ENCODE data around the gene SPSB4.

SPSB4 gene

GRCh38 chr3:141081141-141081795 lies 30.1 kb downstream of the SPSB4 start:
- no peak overlapping the region for H3K4me3 ChIP-seq (ENCODE audit: low read depth, low read length)
- no peak for DNase-seq (ENCODE audit: low read depth)

GRCh38 chr3:141082064-141082463 lies 30.9 kb downstream of the SPSB4 start:
- DNase-seq (ENCODE audit: low read depth): no peak
- no peak overlapping the region for H3K4me3 ChIP-seq (ENCODE audit: low read depth, low read length)
- no peak for TF ChIP-seq CTCF (conservative IDR thresholded peaks at IDR 0.05; ENCODE audit: low read depth, low read length)

More at GRCh38 chr3:141081141-141081795, 30.1 kb downstream of the SPSB4 start:
- TF ChIP-seq CTCF (conservative IDR thresholded peaks at IDR 0.05; ENCODE audit: low read depth, low read length): no peak

GRCh38 chr3:141083226-141083625 lies 32.1 kb downstream of the SPSB4 start:
- no peak for DNase-seq (ENCODE audit: low read depth)
- TF ChIP-seq CTCF (conservative IDR thresholded peaks at IDR 0.05; ENCODE audit: low read depth, low read length): no peak
- H3K4me3 ChIP-seq (ENCODE audit: low read depth, low read length): no peak overlapping the region

- DNase-seq (ENCODE audit: low read depth): no peak
- no peak overlapping the region for H3K4me3 ChIP-seq (ENCODE audit: low read depth, low read length)
- TF ChIP-seq CTCF (conservative IDR thresholded peaks at IDR 0.05; ENCODE audit: low read depth, low read length): no peak
These were observed 32.9 kb downstream of the SPSB4 start for GRCh38 chr3:141083836-141084649.

- TF ChIP-seq CTCF (conservative IDR thresholded peaks at IDR 0.05; ENCODE audit: low read depth, low read length): no peak
- DNase-seq (ENCODE audit: low read depth): peak; percentile 19
- no peak overlapping the region for H3K4me3 ChIP-seq (ENCODE audit: low read depth, low read length)
These were observed 34.4 kb downstream of the SPSB4 start for GRCh38 chr3:141085343-141086070.

GRCh38 chr3:141086188-141086587 lies 35.0 kb downstream of the SPSB4 start:
- no peak overlapping the region for H3K4me3 ChIP-seq (ENCODE audit: low read depth, low read length)
- no peak for DNase-seq (ENCODE audit: low read depth)
- TF ChIP-seq CTCF (conservative IDR thresholded peaks at IDR 0.05; ENCODE audit: low read depth, low read length): no peak
